Ovary (tissue), 10 donors: Measurements from ENCODE around the gene CSF3R. TPM values are rescaled to one million over a fixed set of nuclear protein-coding genes. Genes with fewer than 3 reads are reported as not detected.

Source experiments
- DNase-seq, 5 donors: peaks; one replicate each; pipeline ENCODE4 v3.0.0-alpha.2; 2019 to 2020
- H3K27ac ChIP-seq, 2 donors: fragments of 200-600 bp; one replicate each; pipeline versions ENCODE4 v1.5.1 to v1.8.0; 2019 to 2022
- H3K27me3 ChIP-seq: fragments of 200-600 bp; one replicate; pipeline ENCODE4 v1.8.0; 2022
- H3K36me3 ChIP-seq: fragments of 200-600 bp; sonication (generic); one replicate; pipeline ENCODE4 v1.5.1; 2019
- H3K4me1 ChIP-seq: one replicate; pipeline ENCODE4 v1.8.1; 2013; ENCODE audit warnings: mild to moderate bottlenecking, moderate library complexity; ENCODE audit not compliant: insufficient read depth
- H3K4me3 ChIP-seq: fragments of 200-600 bp; sonication (generic); one replicate; pipeline ENCODE4 v1.5.1; 2017
- H3K9me3 ChIP-seq, 2 donors: fragments of 200-600 bp in 1 of 2; sonication (generic) in 1 of 2; one replicate each; pipeline versions ENCODE4 v1.5.1 to v1.8.1; 2013 to 2019; ENCODE audit warnings: mild to moderate bottlenecking in 1 of 2, moderate library complexity in 1 of 2
- EP300 ChIP-seq: sonication (generic); formaldehyde crosslinking; IDR thresholded peaks from one replicate; pipeline ENCODE4 v1.6.1; 2017; ENCODE audit warnings: antibody characterized with exemption
- POLR2A ChIP-seq: fragments of 450-650 bp; IDR thresholded peaks from one replicate; pipeline ENCODE4 v1.6.1; 2017; ENCODE audit warnings: antibody characterized with exemption, mild to moderate bottlenecking, moderate library complexity
- WGBS, 3 donors: extraction: QIAGEN DNeasy Blood & Tissue Kit in 1 of 3; methylation state at CpG; one replicate each; pipeline versions ENCODE4 v1.1.5 to v1.1.7; 2013 to 2017; 5-methylcytosine and 5-hydroxymethylcytosine counted together
- intact Hi-C, 4 donors: fragments of 100-400 bp; cut with DNase I; formaldehyde crosslinking; loops; one replicate each; pipeline versions ENCODE4 v1.11.0 to v1.15.1; 2022 to 2023
- long read RNA-seq, 3 donors: library from polyadenylated mRNA in 2 of 3; unstranded in 2 of 3; transcript quantifications; one replicate each; pipeline ENCODE4 v2.0.0 and lab custom pipeline, GENCODE V29; 2021 to 2026
- polyA plus RNA-seq, 2 donors: library from polyadenylated mRNA; stranded (reverse); fragments of 200-250 nt in 1 of 2; fragments of 350-450 nt in 1 of 2; fragmentation: Illumina TruSeq in 1 of 2; extraction: RNeasy Lipid Tissue Mini Kit (QIAGEN cat#74804) in 1 of 2; gene quantifications; one replicate each; pipeline ENCODE4 v1.2.3, GENCODE V29; 2013 to 2014
- total RNA-seq, 7 donors: library from RNA; depleted of rRNA in 2 of 7; stranded (reverse); fragments of >200 nt in 2 of 7; fragmentation: NEBNext Ultra II Directional in 3 of 7; extraction: Animal tissue kit (Norgen Biotek cat#: 25700) in 3 of 7; gene quantifications; one replicate each; pipeline versions ENCODE4 v1.1.0 to v1.2.4, GENCODE V29; 2016 to 2023
- TF ChIP-seq, protein P1 (sequence below), 3 donors: fragments of 450-650 bp in 2 of 3; fragments of 200-600 bp in 1 of 3; IDR thresholded peaks; one replicate each; pipeline versions ENCODE4 v1.5.1 to v1.8.0; 2016 to 2022; ENCODE audit warnings: antibody characterized with exemption in 3 of 3, mild to moderate bottlenecking in 1 of 3
- donor health status: DM: no; HTN: no; CAD: no; lungs with moderate emphysema.
- donor health status: DM: no; HTN: no; CAD: no.
- donor health status: Bipolar disorder and iron deficiency.
- donor health status: DM: yes; HTN: yes; CAD: no.
- donor health status: DM: no; HTN: no; CAD: no.
- donor health status: DM: yes; HTN: yes; CAD: no.

The CSF3R gene
- total RNA-seq (1 to 10 TPM; 2.2 to 5.7 (median 4.8) TPM), polyA plus RNA-seq (1 to 10 TPM; 1.9 to 4.3 TPM)
- long read RNA-seq, donor 1, partial matches to known transcripts, result 1 of 1 reads
- long read RNA-seq, donor 1, other reads (novel, unspliced or antisense), result 0 of 1 reads
- long read RNA-seq, donor 2, result 0 reads
- long read RNA-seq, donor 3, partial matches to known transcripts, result 2 of 9 reads
- long read RNA-seq, donor 3, other reads (novel, unspliced or antisense), result 3 of 9 reads

DNA sequence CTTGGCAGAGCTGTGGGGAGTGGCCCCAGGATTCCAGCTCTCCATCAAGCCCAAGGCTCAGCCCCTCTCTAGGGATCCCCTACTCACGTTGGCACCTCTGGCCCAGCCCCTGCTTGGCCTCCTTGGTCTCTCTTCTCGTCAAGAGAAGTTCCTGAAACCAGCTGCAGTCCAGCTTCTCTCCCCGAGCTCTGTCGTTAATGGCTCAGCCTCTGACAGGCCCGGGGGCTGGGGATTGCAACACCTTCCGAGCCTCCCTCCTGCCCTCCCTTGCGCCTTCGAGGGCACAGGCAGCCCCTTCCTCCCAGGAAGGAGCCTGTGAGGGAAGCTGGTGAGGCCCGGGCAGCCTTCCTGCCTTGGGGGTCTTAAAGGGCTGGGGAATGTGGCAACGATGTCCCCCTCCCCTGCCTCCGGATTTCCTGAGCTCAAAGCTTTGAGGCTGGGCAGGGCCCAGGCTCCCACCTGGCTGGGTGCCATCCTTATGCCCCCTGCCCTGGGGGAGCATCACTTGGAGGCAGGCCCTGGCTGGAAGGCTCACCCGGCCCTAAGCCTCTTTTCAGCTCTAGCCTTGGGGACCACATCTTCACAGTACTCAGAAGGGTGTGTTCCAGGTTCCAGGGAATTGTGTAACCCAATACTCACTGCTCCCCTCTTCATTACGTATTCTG is at the start of gene CSF3R:
Gene CSF3R (minus strand): TSS at position 190 of the 665 bp plus-strand sequence. CDS start 3,417 bp downstream, outside the sequence.
- WGBS, 3 donors, result 49 to 54% (median 52%) methylated on average over 10 to 13 of the region's 13 CpGs
- intact Hi-C loops, result no loop called here
- no peaks in the 10 kb centered on the region for H3K27me3 ChIP-seq
- DNase-seq, result peak in 1 of 5 donors; percentile 14
- TF ChIP-seq, protein P1, sequence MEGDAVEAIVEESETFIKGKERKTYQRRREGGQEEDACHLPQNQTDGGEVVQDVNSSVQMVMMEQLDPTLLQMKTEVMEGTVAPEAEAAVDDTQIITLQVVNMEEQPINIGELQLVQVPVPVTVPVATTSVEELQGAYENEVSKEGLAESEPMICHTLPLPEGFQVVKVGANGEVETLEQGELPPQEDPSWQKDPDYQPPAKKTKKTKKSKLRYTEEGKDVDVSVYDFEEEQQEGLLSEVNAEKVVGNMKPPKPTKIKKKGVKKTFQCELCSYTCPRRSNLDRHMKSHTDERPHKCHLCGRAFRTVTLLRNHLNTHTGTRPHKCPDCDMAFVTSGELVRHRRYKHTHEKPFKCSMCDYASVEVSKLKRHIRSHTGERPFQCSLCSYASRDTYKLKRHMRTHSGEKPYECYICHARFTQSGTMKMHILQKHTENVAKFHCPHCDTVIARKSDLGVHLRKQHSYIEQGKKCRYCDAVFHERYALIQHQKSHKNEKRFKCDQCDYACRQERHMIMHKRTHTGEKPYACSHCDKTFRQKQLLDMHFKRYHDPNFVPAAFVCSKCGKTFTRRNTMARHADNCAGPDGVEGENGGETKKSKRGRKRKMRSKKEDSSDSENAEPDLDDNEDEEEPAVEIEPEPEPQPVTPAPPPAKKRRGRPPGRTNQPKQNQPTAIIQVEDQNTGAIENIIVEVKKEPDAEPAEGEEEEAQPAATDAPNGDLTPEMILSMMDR (IDR thresholded peaks at IDR 0.05), result no peak
- TF ChIP-seq EP300, result no peak
- no peak for TF ChIP-seq POLR2A
- no peak within 1 kb of the TSS for H3K4me3 ChIP-seq
- H3K27ac ChIP-seq, result no peak within 1 kb of the TSS
- H3K36me3 ChIP-seq, result no peaks in the 10 kb centered on the region
- no peaks in the 10 kb centered on the region for H3K9me3 ChIP-seq
- H3K4me1 ChIP-seq, result no peaks in the 10 kb centered on the region

DNA sequence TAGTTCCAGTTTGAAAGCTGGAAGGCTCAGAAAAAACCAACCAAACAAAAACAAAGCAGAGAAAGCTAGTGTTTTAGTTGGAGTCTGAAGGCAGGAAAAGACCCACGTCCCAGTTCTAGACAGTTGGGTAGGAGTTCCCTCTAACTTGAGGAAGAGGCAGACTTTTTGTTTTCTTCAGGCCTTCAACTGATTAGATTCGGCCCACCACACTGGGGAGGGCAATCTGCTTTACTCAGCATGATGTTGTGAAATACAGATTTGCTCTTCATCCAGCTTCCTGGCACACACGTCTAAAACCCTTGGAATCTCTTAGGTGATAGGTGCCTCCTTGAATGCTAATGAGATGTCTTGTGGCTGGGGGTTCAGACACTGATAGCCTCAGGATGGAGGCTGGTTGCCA is 49.1 kb upstream of the CSF3R start:
- TF ChIP-seq POLR2A, result no peak
- TF ChIP-seq, protein P1 (IDR thresholded peaks at IDR 0.05), result no peak
- no peak for TF ChIP-seq EP300
- Histone ChIP-seq H3K27ac (no peak overlapping the region), H3K4me3 (no peak overlapping the region), H3K27me3 (no peaks in the 10 kb centered on the region), H3K9me3 (no peaks in the 10 kb centered on the region), H3K36me3 (no peaks in the 10 kb centered on the region), H3K4me1 (no peaks in the 10 kb centered on the region)
- intact Hi-C loops, result no loop called here
- DNase-seq, result no peak
- 50 to 71% (median 63%) methylated on average over 3 of the region's 3 CpGs for WGBS, 3 donors

DNA sequence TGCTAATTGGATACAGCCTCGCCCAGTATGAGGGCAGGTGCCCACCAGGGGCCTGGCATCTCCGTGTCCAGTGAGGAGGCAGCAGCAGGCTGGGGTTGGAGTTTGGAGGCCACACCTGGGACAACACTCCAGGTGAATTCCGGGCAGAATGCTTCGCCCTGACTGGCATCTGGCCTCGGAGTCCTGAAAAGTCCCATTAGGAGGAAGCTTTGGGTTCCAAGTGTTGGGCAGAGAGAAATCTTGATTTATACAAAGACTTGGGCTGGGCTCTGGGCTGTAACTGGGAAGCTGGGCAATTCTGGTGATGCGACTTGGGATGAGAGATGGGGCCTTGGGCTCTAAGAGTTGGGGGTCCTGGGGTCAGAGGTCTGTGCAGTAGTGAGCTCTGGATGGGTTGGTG is 48.1 kb upstream of the CSF3R start:
- no peak overlapping the region for H3K27ac ChIP-seq
- no peak for DNase-seq
- 82 to 87% (median 86%) methylated on average over 6 of the region's 6 CpGs for WGBS, 3 donors

DNA sequence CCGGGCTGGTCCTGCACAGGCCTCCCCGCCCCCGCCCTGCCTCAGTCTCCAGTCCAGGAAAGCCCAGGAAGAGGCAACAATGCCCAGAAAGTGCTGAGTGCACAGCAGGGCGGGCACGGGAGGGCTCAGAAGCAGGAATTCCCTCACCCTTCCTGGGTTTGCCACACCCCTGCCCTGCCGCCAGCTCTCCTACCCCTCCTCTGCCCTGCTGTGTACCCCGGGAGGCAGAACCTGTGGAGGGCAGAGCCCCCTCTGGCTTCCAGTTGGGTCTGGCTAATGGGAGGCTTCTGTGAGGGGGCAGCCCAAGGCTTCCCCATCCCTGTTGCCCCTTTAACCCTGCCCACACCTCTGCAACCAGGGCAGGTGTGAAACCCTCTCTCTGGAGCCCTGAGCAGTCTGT is 47.5 kb upstream of the CSF3R start:
- Histone ChIP-seq H3K27me3 (no peaks in the 10 kb centered on the region), H3K4me3 (no peak overlapping the region), H3K9me3 (no peaks in the 10 kb centered on the region), H3K4me1 (no peaks in the 10 kb centered on the region), H3K27ac (no peak overlapping the region), H3K36me3 (no peaks in the 10 kb centered on the region)
- TF ChIP-seq EP300 (no peak), POLR2A (no peak)
- TF ChIP-seq, protein P1 (IDR thresholded peaks at IDR 0.05), result no peak
- intact Hi-C loops, result no loop called here
- DNase-seq, result no peak
- WGBS, 3 donors, result 58 to 63% (median 60%) methylated on average over 6 to 7 of the region's 7 CpGs

More for the DNA sequence above, 48.1 kb upstream of the CSF3R start:
- Histone ChIP-seq H3K27me3 (no peaks in the 10 kb centered on the region), H3K36me3 (no peaks in the 10 kb centered on the region), H3K4me3 (no peak overlapping the region), H3K9me3 (no peaks in the 10 kb centered on the region), H3K4me1 (no peaks in the 10 kb centered on the region)
- intact Hi-C loops, result no loop called here
- no peak for TF ChIP-seq EP300
- TF ChIP-seq, protein P1 (IDR thresholded peaks at IDR 0.05), result no peak
- no peak for TF ChIP-seq POLR2A
